Measurements from ENCODE around the gene NTRK3.

GRCh38 chr15:87841426-87841998, 415.0 kb downstream of the NTRK3 start:
- TF ChIP-seq CTCF (IDR thresholded peaks at IDR 0.05) (no peak), POLR2A (IDR thresholded peaks at IDR 0.05) (no peak)
